ENCODE measurements around the gene IL15.

DNA sequence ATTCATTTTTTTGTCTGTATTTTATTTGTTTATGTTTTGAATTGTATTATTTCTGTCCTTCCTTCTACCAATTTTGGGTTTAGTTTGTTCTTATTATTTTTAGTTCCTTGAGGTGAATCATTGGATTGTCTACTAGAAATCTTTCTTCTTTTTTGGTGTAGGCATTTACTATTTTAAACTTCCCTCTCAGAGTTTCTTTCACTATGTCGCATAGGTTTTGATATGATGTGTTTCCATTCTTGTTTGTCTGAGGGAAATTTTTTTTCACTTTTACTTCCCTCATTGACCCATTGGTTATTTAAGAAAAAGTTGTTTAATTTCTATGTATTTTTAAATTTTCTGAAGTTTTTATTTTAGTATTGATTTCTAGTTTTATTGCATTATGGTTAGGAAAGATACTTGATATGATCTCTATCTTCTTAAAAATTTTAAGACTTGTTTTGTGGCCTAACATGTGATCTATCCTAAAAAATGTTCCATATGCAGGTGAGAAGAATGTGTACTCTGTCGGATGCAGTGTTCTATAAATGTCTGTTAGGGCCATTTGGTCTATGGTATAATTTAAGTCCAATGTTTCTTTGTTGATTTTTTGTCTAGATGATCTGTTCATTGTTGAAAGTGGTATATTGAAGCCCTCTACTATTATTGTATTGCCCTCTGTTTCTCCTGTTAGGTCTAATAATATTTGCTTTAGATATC, 68.8 kb downstream of the IL15 start:
- TF ChIP-seq CTCF (IDR thresholded peaks at IDR 0.05) (no peak), POLR2A (IDR thresholded peaks at IDR 0.05) (no peak)
